GM21360 (cell line): ENCODE results near the gene FAM9C.
"Not testable (repeated sequence)": the region's sequence is repeated elsewhere in the genome, so short reads cannot be mapped to it uniquely, and the experiment has no call there.

Source experiments
- ATAC-seq: cut with Tn5 transposase; IDR thresholded peaks from one replicate; pipeline ENCODE4 v1.9.1; 2021; ENCODE audit warnings: mild to moderate bottlenecking, moderate library complexity; ENCODE audit not compliant: unreplicated experiment

FAM9C gene

DNA sequence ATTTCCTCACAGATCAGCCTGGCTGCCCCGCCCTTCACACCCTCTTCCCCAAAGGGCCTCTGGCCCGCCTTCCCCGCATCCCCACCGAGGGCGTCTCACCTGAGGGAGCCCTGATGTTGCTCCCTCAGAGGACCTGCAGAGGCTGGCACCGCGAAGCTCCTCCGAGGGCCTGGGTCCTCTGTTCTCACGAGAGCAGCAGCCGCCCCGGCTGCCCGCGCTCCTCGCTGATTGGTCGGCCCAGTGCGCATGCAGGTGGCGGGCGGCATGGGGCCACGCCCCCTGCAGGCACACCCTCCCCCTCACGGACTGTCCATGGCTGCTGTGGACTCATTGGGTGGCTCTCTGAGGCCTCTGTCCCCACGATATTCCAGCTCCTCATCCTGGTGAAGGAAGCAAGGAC is at the start of gene FAM9C:
FAM9C (minus strand) TSS at position 180 of the 400 bp plus-strand sequence. CDS start 831 bp downstream, outside the sequence.
- no peak for ATAC-seq

- no peak for ATAC-seq
Measured at GRCh38 chrX:13093529-13094140, 49.2 kb upstream of the FAM9C start.

GRCh38 chrX:13092455-13092941 is 48.1 kb upstream of the FAM9C start:
- peak; percentile 76 for ATAC-seq

DNA sequence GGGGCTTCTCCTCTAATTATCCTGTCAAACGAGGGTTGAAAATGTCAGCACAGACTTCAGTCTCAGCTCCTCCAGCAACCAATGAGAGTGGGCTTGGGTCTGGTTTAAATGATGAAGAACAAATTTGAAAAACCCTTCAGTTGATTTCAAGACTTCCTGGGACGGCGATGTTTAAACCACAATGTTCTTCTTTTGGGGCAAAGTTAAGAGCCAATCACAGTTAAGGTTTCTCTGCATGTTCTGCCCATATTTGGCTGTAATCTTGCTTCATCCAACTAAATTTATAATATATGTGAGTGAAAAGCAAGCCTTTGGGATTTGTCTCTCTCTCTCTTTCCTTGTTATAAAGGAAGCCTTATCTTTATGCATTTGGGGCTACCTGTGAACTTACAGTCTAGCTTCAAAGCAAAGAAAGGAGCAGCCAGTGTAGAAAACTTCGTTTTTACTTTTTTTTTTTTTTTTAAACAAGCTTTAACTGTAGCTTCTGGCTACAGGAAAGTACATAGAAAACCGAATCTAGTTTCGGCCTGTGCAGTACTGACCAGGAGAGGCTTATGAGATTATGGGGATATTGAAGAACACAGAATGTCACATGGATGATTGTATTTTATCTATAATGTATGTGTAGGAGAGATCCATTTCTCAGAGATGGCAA is 46.8 kb upstream of the FAM9C start:
- ATAC-seq = no peak

DNA sequence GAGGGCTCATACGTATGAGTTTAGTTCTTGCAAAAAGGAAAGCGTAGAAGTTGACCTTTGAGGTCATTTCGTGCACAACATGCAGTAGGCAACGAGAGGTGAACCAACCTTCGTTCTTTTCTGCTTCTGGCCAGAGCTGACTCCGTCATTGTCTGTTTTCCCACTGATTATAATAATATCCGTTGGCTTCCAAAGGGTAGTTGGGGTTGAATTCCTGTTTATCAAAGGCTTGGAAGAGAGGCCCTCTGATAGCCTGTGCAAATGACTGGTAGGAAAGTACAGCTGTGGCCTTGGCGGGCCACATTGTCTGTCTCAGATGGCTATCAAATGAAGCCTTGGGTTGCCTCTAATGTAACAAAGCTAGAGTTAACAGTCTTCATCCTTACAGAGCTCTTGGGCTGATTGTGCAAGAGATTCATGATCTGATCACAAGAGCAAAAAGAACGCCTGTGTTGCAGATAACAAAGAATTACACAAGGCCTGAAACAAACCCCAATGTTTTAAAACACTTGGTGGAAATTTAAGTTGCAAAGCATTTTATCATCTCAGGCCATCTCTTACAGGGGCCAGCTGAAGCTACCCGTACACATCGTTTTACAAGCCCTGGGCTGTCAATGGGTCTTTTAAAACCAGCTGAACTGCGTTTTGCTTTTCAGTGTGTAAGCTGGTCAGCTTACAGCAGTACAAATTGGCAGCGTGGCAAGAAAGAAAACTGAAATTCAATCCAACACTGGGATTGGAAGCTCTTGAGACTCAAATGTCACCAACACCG is 46.1 kb upstream of the FAM9C start:
- no peak for ATAC-seq

DNA sequence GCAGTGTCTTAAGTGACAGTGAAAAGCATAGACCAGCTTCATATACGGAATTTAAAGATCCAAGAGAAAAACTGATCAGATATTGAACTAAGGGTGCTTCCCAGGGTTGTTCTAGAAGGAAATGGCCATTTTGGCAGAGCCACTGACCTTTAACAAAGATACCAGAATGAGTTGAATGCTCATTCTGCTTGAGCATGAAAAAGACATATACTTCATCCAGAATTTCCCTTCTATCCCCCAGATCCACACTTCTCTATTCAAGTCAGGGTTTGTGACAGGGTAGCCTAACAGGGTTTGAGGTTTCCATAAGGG is 45.6 kb upstream of the FAM9C start:
- ATAC-seq = no peak

GRCh38 chrX:13088156-13088487 is 43.7 kb upstream of the FAM9C start:
- peak; percentile 0 for ATAC-seq

DNA sequence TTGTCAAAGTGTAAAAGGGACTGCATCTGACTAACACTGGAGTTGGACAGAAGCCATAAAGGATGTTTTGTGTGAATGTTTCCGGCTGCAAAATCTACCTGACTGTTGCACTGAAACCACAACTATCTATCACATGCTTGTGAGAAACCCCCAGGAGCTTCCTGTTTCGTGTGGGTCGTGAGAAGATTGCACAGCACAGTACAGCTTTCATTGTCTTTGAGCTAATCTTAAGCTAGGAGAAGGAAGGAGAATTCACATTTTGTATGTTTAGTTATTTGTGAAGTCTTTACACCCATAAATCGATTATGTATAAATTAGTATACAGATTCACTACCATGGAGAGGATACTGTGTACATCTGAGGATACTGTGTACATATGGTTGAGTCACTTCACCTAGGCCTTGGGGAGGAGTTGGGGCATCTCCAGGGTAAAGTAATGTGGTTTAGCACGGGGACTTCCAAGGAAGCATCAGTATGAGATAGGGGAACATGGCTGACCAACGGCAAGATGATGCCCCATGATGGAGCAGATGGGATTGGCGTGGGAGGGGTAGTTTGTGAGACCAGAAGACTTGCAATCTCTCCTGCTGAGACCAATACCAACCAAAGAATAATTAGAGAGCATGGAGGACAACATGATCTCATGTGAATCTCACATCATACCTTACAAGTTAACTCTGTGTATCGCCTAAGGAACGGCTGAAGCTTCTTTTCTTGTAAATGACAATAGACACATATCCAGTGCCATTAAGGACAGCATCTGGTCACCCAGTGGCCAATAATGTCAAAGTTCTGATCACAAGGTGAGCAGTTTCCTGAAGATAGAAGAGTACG is 43.1 kb upstream of the FAM9C start:
- ATAC-seq = peak; percentile 62

DNA sequence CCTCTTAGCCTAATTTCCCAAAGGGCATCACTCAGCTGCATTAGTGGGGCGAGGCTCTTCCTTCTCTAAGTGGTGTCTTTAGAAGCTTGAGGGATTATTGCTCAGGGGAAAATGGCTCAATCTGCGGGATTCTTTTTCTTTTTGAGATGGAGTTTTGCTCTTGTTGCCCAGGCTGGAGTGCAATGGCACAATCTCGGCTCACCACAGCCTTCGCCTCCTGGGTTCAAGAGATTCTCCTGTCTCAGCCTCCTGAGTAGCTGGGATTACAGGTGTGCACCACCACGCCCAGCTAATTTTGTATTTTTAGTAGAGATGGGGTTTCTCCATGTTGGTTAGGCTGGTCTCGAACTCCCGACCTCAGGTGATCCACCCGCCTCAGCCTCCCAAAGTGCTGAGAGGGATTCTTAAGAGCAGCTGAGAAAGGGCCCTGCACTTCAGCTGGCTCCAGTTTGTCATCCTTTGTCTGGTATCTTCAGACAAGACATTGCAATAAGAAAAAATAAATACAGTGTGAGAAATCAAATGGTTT is 42.4 kb upstream of the FAM9C start:
- ATAC-seq = not testable (repeated sequence)

- no peak for ATAC-seq
Measured at GRCh38 chrX:13086076-13086475, 41.7 kb upstream of the FAM9C start.

DNA sequence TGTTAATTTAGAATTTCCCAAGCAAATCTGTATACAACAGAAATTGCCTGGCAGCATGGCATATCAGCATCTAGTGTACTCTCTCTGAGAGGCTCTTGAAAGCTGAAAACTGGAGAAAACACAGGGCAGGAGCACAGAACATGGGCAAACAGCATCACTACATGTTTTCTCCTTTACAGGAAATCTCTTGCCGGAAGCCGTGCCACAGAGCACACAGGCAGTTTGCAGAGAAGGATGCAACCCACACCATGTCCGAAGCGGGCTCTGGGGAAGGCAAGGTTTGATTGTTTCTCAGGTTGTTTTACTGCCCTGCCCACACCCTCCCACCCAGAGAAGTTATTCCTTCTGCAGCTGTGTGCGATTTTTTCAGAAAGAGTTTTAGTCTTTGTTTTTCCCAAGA is 41.1 kb upstream of the FAM9C start:
- ATAC-seq = no peak

GRCh38 chrX:13084611-13085010 is 40.2 kb upstream of the FAM9C start:
- ATAC-seq = no peak

DNA sequence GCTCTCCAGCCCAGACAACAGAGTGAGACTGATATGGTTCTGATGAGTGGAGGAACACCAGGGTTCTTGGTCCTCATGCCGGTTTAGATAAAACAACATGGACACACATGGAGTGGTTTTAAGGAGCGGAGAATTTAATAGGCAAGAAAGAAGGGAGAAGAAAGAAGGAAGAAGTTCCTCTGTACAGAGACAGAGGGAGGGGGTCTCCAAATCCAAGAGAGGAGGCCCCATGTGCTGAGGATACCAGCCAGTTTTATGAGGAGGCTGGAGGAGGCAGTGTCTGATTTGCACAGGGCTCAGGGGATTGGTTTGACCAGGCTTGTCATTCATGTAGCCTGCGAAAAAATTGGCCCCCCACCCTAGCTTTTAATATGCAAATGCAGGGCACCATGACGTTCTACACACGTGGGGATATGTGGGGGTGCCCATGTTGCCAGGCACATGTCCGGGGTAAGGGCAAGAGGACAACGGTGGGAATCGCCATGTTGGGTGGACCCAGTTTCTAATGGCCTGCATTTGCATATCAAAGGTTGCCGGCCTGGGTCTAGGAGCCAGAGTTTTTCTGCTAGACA is 39.4 kb upstream of the FAM9C start:
- ATAC-seq = not testable (repeated sequence)

GRCh38 chrX:13082206-13083065 is 38.0 kb upstream of the FAM9C start:
- no peak for ATAC-seq

DNA sequence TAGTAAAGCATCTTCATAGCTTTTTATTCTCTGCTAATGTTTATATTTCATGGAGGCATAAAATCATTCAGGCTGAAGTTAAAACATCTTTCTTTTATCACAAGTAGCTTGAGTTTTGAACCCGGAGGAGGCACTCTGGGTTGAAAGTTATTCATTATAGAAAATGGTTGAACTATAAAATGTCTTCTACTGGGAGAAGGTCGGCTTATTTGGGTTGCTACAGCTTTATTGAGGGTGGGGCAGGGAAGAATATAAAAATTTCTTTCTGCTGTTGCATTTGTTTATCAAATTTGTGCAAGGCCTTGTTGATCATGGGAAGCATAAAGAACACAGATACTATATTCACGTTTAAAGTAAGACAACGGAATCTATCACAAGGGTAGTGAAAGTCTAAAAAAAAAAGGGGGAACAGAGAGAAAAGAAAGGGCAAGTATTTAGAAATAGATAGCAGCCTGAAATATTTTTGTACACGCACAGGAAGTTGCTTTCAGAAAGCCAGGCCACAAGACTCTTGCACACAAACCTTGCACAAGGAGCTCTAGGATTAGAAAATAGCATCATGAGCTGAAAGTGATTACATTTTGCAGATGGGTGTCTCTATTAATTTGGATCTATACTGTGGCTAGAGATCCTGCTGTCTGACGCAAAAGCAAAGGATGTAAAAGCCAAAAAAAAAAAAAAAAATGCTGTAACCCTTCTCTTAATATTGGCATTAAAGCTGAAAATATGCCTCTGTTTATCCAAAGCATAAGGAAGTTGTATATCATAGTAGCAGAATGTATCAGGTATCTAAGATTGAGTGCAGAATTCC is 37.2 kb upstream of the FAM9C start:
- ATAC-seq = peak; percentile 39

GRCh38 chrX:13080128-13080795 is 35.8 kb upstream of the FAM9C start:
- no peak for ATAC-seq

GRCh38 chrX:13078739-13079444 is 34.5 kb upstream of the FAM9C start:
- ATAC-seq = no peak

- no peak for ATAC-seq
Measured at GRCh38 chrX:13077168-13077567, 32.7 kb upstream of the FAM9C start.
